ENCODE measurements around the gene CHST11. TPM values are rescaled to one million over a fixed set of nuclear protein-coding genes. Genes with fewer than 3 reads are reported as not detected.

CHST11 gene
- total RNA-seq, 1 donor from 2014 or later, result 3.9 TPM

- DNase-seq, result no peak
Measured at GRCh38 chr12:104482748-104483147, 26.0 kb downstream of the CHST11 start.

GRCh38 chr12:104484079-104484478 lies 27.3 kb downstream of the CHST11 start:
- DNase-seq, result no peak

- DNase-seq, result no peak
Measured at GRCh38 chr12:104485651-104486362, 29.1 kb downstream of the CHST11 start.

GRCh38 chr12:104486363-104486750 lies 29.6 kb downstream of the CHST11 start:
- DNase-seq, result no peak

GRCh38 chr12:104486943-104487819 lies 30.4 kb downstream of the CHST11 start:
- no peak for DNase-seq

GRCh38 chr12:104488374-104488773 lies 31.6 kb downstream of the CHST11 start:
- DNase-seq, result no peak

GRCh38 chr12:104490186-104490585 lies 33.4 kb downstream of the CHST11 start:
- no peak for DNase-seq

- no peak for DNase-seq
Measured at GRCh38 chr12:104490850-104491249, 34.1 kb downstream of the CHST11 start.

GRCh38 chr12:104493496-104493895 lies 36.7 kb downstream of the CHST11 start:
- no peak for DNase-seq

GRCh38 chr12:104494137-104494792 lies 37.5 kb downstream of the CHST11 start:
- no peak for DNase-seq

- DNase-seq, result no peak
Measured at GRCh38 chr12:104494793-104495158, 38.0 kb downstream of the CHST11 start.

- DNase-seq, result no peak
Measured at GRCh38 chr12:104495786-104496185, 39.0 kb downstream of the CHST11 start.

GRCh38 chr12:104496336-104496735 lies 39.6 kb downstream of the CHST11 start:
- peak; percentile 35 for DNase-seq

GRCh38 chr12:104498211-104498801 lies 41.6 kb downstream of the CHST11 start:
- no peak for DNase-seq

- no peak for DNase-seq
Measured at GRCh38 chr12:104499668-104500332, 43.1 kb downstream of the CHST11 start.

- no peak for DNase-seq
Measured at GRCh38 chr12:104501115-104501514, 44.4 kb downstream of the CHST11 start.

GRCh38 chr12:104501660-104502059 lies 44.9 kb downstream of the CHST11 start:
- no peak for DNase-seq

GRCh38 chr12:104502217-104502616 lies 45.5 kb downstream of the CHST11 start:
- no peak for DNase-seq

GRCh38 chr12:104502638-104503037 lies 45.9 kb downstream of the CHST11 start:
- DNase-seq, result no peak

- DNase-seq, result no peak
Measured at GRCh38 chr12:104503191-104503590, 46.4 kb downstream of the CHST11 start.

GRCh38 chr12:104504146-104504545 lies 47.4 kb downstream of the CHST11 start:
- DNase-seq, result no peak

Data from skin of body (tissue), 2 donors.